Thymus (tissue), 11 donors: ENCODE data around the gene IGF1R. TPM values are rescaled to one million over a fixed set of nuclear protein-coding genes. Genes with fewer than 3 reads are reported as not detected.

Experiments used
- DNase-seq, 9 donors: peaks; one replicate each; pipeline ENCODE4 v3.0.0-alpha.2; 2013; ENCODE audit warnings: low spot score in 9 of 9, low read depth in 6 of 9, missing footprints in 1 of 9
- H3K27ac ChIP-seq, 2 donors: one replicate each; pipeline ENCODE4 v1.5.1; 2013; ENCODE audit warnings: control low read depth in 1 of 2, low read depth in 1 of 2, low read length in 1 of 2, mild to moderate bottlenecking in 1 of 2, moderate library complexity in 1 of 2
- H3K27me3 ChIP-seq, 2 donors: one replicate each; pipeline ENCODE4 v1.5.1; 2013; ENCODE audit warnings: low read length in 1 of 2; ENCODE audit not compliant: control insufficient read depth in 2 of 2, insufficient read depth in 1 of 2
- H3K36me3 ChIP-seq, 2 donors: one replicate each; pipeline ENCODE4 v1.5.1; 2013; ENCODE audit warnings: low read length in 1 of 2, mild to moderate bottlenecking in 1 of 2, moderate library complexity in 1 of 2; ENCODE audit not compliant: control insufficient read depth in 2 of 2, insufficient read depth in 2 of 2
- H3K4me1 ChIP-seq, 2 donors: one replicate each; pipeline ENCODE4 v1.5.1; 2013; ENCODE audit warnings: low read length in 2 of 2; ENCODE audit not compliant: control insufficient read depth in 2 of 2, insufficient read depth in 2 of 2
- H3K4me3 ChIP-seq, 2 donors: one replicate each; pipeline ENCODE4 v1.5.1; 2013; ENCODE audit warnings: low read length in 2 of 2, control low read depth in 1 of 2, mild to moderate bottlenecking in 1 of 2
- H3K9me3 ChIP-seq, 2 donors: one replicate each; pipeline ENCODE4 v1.5.1; 2013; ENCODE audit warnings: low read length in 1 of 2, mild to moderate bottlenecking in 1 of 2; ENCODE audit not compliant: control insufficient read depth in 2 of 2, insufficient read depth in 1 of 2
- WGBS: extraction: QIAGEN DNeasy Blood & Tissue Kit; methylation state at CpG from one replicate; pipeline ENCODE4 v1.1.7; 2013; 5-methylcytosine and 5-hydroxymethylcytosine counted together
- polyA plus RNA-seq: library from polyadenylated mRNA; stranded (reverse); fragments of 200-250 nt; gene quantifications from one replicate; pipeline ENCODE4 v1.2.3, GENCODE V29; 2013
- total RNA-seq: library from RNA; stranded (reverse); fragments of 120-200 nt; gene quantifications from one replicate; pipeline ENCODE4 v1.2.4, GENCODE V29; 2013
- donor health status: healthy.

Gene IGF1R
- total and polyA plus RNA-seq, 2 donors = 10.0 to 11.0 TPM

DNA sequence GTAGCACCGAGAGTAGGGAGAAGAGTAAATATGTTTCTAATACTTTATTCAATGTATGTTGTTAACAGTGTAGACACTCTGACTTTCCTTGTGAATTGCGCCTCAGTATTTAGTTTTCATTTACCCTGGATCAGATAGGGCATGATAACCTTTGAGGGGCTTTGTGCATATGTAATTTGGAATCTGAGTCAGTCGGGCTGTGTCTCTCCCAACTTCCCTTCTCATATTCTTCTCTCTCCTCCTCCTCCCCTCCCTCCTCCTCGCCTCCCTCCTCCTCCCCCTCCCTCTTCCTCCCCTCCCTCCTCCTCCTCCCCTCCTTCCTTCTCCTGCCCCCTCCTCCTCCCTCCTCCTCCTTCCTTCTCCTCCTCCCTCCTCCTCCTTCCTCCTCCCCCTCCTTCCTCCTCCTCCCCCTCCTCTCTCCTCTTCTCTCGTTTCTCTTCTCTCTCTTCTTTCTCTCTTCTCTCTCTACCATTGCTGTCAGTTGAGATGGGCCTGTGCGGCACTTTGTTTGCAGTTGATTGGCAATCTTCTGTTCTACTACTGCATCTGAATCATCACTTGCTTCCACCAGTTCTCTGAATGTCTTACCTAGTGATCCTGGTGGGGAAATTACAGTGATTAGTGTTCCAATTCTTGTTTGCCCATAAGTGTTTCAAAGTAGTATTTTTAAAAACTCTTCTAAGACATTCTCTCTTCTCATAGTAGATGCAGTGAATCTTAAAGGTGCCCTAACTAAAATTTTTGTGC lies 197.0 kb downstream of the IGF1R start:
- no peak overlapping the region for H3K27ac ChIP-seq
- WGBS = 51% methylated on average over 6 of the region's 6 CpGs

DNA sequence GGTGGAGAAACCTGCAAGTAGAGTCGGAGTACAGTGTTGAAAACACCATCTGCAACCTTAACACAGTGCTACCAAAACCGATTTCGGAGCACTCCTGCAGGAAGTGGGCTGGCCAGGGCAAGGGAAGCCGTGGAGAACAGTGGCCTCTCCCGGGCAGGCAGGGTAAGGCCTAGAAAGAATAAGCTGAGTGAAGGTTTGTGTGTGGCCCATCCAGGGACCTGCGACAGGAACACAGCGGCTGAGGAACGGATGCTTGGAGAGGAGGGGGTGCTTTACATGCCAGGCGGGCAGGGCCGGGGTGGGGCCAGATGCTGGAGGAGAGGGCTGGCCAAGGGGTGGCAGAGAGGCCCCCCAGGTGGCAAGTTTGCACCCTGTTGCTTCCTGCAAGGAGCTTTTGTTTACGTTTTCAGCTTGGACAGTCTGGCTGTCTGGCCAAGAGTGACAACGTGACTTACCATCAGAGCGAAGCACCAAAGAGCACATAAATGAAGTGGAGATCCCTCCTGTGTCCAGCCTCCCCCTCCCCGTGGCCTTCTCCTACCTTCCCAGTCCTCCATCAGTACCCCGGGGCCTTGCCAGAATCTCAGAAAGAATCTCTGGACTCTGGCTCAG lies 202.7 kb downstream of the IGF1R start:
- Histone ChIP-seq H3K27ac (peak overlapping the region; percentile 96), H3K4me3 (no peak overlapping the region), H3K36me3 (no peaks in the 10 kb centered on the region), H3K4me1 (peaks cover 18 to 54% of the 10 kb centered on the region in 2 donors), H3K27me3 (no peaks in the 10 kb centered on the region), H3K9me3 (no peaks in the 10 kb centered on the region)
- WGBS = 20% methylated on average over 15 of the region's 15 CpGs
- peak in 7 of 9 donors; percentile 55 to 89 (median 70) for DNase-seq

More for the DNA sequence above, 197.0 kb downstream of the IGF1R start:
- Histone ChIP-seq H3K4me3 (no peak overlapping the region), H3K36me3 (no peaks in the 10 kb centered on the region), H3K9me3 (no peaks in the 10 kb centered on the region), H3K4me1 (peaks cover 2 to 15% of the 10 kb centered on the region in 2 donors), H3K27me3 (no peaks in the 10 kb centered on the region)
- peak in 2 of 9 donors; percentile 21 to 26 for DNase-seq

DNA sequence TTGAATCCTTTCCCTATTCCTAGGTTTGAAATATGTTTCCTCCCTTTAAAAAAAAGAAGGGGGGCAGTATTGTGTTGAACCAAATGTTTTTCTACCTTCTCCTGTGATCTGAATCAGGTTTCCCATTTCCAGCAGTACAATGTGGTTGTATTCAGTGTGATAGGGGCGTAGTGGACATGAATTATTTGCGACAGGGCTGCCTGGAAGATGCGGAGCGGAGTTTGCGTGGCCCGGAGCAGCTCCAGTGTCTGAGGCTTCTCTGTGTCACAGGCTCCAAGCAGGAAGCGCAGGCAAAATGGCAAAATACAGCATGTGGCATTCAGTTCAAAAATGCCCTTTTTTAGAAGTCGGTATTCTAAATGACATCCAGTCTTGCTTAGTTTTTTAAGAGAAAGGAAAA lies 204.8 kb downstream of the IGF1R start:
- H3K36me3 ChIP-seq = no peaks in the 10 kb centered on the region
- peak; percentile 75 to 91 (median 80) for DNase-seq
- H3K27me3 ChIP-seq = no peaks in the 10 kb centered on the region
- 1% methylated on average over 8 of the region's 8 CpGs for WGBS
- no peaks in the 10 kb centered on the region for H3K9me3 ChIP-seq
- H3K4me3 ChIP-seq = peak overlapping the region; percentile 67 to 73
- peaks cover 18 to 58% of the 10 kb centered on the region in 2 donors for H3K4me1 ChIP-seq
- H3K27ac ChIP-seq = peak overlapping the region; percentile 96

DNA sequence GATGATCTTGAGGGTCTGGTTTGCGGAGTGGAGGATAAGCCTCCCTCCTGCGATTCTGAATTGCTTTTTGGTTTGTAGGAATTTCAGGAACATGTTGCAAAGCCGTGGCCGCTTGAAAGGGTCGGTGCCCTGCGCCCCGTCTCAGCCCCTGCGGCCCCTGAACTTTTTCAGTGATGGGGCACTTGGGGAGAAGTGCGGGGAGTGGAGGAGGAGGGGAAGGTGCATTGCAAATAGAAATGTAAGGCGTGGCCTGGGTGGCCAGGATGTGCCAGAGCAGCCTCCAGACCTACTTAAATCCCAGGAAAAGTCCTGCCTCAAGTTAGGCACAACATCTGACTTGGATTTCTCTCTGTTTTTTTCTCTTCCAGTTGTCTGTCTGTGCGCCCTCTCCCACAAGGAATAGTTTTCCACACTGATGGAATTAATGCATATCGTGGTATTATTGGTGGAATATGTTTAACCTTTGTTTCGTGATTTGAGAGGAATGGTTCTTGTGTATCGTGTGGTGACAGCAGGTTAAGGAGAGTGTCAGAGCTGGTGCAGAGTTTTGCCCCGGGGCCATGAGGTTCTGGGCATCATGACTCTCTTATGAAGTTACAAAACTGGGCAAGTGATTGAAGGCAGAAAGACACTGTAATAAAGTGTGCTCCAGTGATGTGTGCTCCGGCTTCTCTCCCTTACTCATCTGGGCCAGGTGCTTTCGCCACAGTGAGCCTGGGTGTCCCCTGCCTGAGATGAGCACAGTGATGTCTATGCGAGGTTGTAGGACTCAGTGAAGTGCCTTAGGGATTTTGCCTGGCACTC lies 205.5 kb downstream of the IGF1R start:
- H3K27me3 ChIP-seq = no peaks in the 10 kb centered on the region
- H3K9me3 ChIP-seq = no peaks in the 10 kb centered on the region
- H3K4me3 ChIP-seq = no peak overlapping the region
- H3K27ac ChIP-seq = peak overlapping the region in 1 of 2 donors; percentile 96
- 87% methylated on average over 18 of the region's 18 CpGs for WGBS
- H3K36me3 ChIP-seq = no peaks in the 10 kb centered on the region
- peaks cover 22 to 63% of the 10 kb centered on the region in 2 donors for H3K4me1 ChIP-seq
- DNase-seq = no peak

DNA sequence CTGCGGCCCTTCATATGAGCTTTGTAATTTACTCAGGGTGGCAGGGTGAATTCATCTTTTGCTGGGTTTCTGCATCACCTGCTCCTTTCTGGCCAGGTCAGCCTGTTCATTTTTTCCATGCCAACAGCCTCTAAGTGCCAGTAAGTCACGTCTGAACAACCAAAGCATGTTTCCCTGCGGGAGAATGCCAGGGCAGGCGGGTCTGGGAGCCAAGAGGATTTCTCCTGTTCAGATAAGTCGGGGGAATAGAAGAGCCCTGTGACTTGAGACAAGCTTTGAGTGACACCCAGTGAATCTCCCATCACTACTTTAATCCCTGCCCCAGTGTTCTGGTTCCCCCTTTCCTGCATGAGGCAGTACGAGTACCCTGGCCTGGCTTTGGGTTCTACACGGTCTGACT lies 206.2 kb downstream of the IGF1R start:
- DNase-seq = no peak
- H3K9me3 ChIP-seq = no peaks in the 10 kb centered on the region
- H3K27ac ChIP-seq = no peak overlapping the region
- WGBS = 94% methylated on average over 7 of the region's 7 CpGs
- H3K4me1 ChIP-seq = peaks cover 24 to 64% of the 10 kb centered on the region in 2 donors
- H3K4me3 ChIP-seq = no peak overlapping the region
- no peaks in the 10 kb centered on the region for H3K27me3 ChIP-seq
- H3K36me3 ChIP-seq = no peaks in the 10 kb centered on the region

DNA sequence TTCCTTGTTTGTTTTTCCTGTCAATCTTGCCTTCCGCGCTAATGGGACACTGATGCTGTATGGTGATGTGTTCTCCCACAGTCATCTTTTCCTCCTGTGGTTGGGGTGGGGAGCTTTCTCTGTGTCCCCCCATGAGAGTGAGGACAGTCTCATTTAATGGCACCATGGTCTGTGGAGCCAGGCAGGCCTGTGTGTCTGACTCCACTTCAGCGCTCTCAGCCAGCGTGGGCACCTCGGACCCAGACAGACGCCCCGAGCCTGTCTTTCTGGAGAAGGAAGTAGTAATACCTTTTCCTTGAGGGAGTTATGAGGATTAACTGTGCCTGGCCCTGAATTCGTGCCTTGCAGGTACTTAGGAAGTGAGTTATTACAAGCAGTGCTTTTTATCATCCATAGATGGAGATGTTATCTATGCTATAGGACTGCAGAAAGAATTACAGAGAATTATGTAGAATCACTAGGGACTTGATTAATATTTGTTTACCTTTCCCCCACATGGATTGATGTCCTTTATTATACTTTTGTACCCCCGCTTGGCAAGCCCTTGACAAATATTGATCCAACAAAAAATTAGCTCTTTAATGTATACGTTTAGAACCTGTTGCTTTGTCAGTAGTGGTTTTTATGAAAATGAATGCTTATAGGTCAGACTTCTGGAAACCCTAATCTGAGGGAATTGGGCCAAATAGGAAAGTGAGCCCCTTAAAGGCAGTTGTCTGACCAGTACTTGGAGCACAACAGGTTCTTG lies 206.9 kb downstream of the IGF1R start:
- Histone ChIP-seq H3K4me3 (no peak overlapping the region), H3K27ac (no peak overlapping the region), H3K9me3 (no peaks in the 10 kb centered on the region), H3K4me1 (peaks cover 22 to 67% of the 10 kb centered on the region in 2 donors), H3K27me3 (no peaks in the 10 kb centered on the region), H3K36me3 (no peaks in the 10 kb centered on the region)
- no peak for DNase-seq
- 86% methylated on average over 10 of the region's 10 CpGs for WGBS

DNA sequence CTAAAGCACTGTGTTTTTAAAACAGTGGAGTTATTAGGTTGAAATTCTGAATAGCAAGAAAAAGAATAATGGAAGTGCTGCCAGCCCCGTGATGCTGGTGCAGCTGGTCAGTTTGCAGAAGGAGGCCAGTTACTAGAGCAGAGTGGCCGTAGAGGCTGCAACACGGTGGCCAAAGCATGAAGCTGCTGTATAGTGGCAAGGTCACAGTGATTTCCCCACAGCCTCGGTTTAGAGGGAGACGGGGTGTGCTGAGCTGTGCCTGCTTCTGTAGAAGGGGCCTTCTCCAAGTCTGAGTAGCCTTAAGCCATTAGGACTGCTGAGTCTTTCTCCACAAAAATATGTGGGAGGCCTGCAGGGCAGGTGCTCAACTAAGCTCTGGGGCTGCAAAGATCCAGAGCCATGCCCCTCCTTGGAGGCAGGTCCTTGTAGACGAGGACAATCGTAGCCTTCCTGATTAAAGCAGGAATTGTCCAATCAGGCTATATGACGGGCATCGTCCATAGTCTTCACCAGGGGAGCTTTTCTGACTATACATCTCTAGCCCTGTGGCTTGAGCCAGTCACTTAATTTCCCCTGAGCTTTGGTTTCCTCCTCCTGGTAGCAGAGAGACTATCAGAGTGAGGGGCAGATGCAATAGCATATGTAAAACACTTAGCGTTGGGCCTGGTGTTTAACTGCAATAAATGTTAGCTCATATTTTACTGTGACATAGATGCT lies 207.6 kb downstream of the IGF1R start:
- DNase-seq = no peak
- no peaks in the 10 kb centered on the region for H3K36me3 ChIP-seq
- peaks cover 15 to 63% of the 10 kb centered on the region in 2 donors for H3K4me1 ChIP-seq
- no peaks in the 10 kb centered on the region for H3K9me3 ChIP-seq
- H3K27ac ChIP-seq = no peak overlapping the region
- 95% methylated on average over 10 of the region's 10 CpGs for WGBS
- no peaks in the 10 kb centered on the region for H3K27me3 ChIP-seq
- no peak overlapping the region for H3K4me3 ChIP-seq

DNA sequence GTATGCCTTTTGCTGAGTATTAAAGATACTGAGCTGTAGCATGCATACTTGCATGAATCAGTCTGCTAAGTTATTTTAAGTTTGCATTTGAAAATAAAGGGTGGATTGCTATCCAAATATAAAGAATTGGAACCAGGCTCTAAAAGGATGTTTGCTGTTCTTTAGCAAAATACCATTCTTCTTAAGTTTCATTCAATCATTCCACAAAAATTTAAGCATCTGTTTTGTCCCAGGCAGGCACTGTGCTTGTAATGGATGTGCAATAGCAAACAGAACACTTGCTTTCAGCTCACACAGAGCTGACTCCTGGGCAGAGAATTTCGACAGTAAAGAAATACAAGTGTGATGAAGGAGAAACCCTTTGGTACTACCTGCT lies 208.2 kb downstream of the IGF1R start:
- 89% methylated on average over 1 of the region's 1 CpG for WGBS
- H3K36me3 ChIP-seq = no peaks in the 10 kb centered on the region
- H3K9me3 ChIP-seq = no peaks in the 10 kb centered on the region
- DNase-seq = no peak
- no peaks in the 10 kb centered on the region for H3K27me3 ChIP-seq
- no peak overlapping the region for H3K27ac ChIP-seq
- H3K4me3 ChIP-seq = no peak overlapping the region
- peaks cover 9 to 63% of the 10 kb centered on the region in 2 donors for H3K4me1 ChIP-seq
